Bronchial epithelial cell (primary cell): ENCODE results near the gene CPD. TPM values are rescaled to one million over a fixed set of nuclear protein-coding genes. Genes with fewer than 3 reads are reported as not detected.
A peak's percentile ranks its signal among the peaks of the same experiment; 100 is the strongest.
"Not testable (repeated sequence)": the region's sequence is repeated elsewhere in the genome, so short reads cannot be mapped to it uniquely, and the experiment has no call there.

Experiments used
- DNase-seq: peaks from one replicate; pipeline ENCODE4 v3.0.0-alpha.2; 2010; ENCODE audit warnings: low read depth
- FAIRE-seq: peaks from 2 replicates; lab custom pipeline; 2011; peaks lifted over from hg19 to GRCh38; lab: Jason Lieb, UNC
- H3K27me3 ChIP-seq: 2 replicates; pipeline ENCODE4 v1.5.1; 2011; ENCODE audit warnings: low read length; ENCODE audit not compliant: control insufficient read depth, insufficient read depth
- H3K36me3 ChIP-seq: 2 replicates; pipeline ENCODE4 v1.5.1; 2011; ENCODE audit warnings: low read length; ENCODE audit not compliant: control insufficient read depth, insufficient read depth
- H3K4me3 ChIP-seq: 2 replicates; pipeline ENCODE4 v1.5.1; 2011; ENCODE audit warnings: mild to moderate bottlenecking, low read depth, low read length, control low read depth
- CTCF ChIP-seq: IDR thresholded peaks from 2 replicates; pipeline ENCODE4 v1.5.1; 2011; ENCODE audit warnings: mild to moderate bottlenecking, moderate library complexity, low read length, control low read depth, inconsistent platforms; ENCODE audit not compliant: insufficient read depth, severe bottlenecking
- total RNA-seq: library from RNA; depleted of rRNA; stranded (reverse); fragments of >200 nt; gene quantifications from 2 replicates; pipeline ENCODE4 v1.2.1, GENCODE V29; 2014

The CPD gene
- total RNA-seq, 1 donor from 2014 or later: 164 TPM

- no peak for TF ChIP-seq CTCF
- Histone ChIP-seq H3K4me3 (no peak overlapping the region), H3K36me3 (peaks cover 7% of the 10 kb centered on the region), H3K27me3 (no peaks in the 10 kb centered on the region)
- FAIRE-seq: no peak
- DNase-seq: no peak
These were observed 48.9 kb downstream of the CPD start for GRCh38 chr17:30427611-30428010.

- H3K36me3 ChIP-seq: peaks cover 4% of the 10 kb centered on the region
- TF ChIP-seq CTCF: no peak
- no peak overlapping the region for H3K4me3 ChIP-seq
- DNase-seq: no peak
- FAIRE-seq: no peak
- H3K27me3 ChIP-seq: no peaks in the 10 kb centered on the region
These were observed 50.4 kb downstream of the CPD start for GRCh38 chr17:30429155-30429554.

GRCh38 chr17:30433514-30433913, 54.8 kb downstream of the CPD start:
- peaks cover 4% of the 10 kb centered on the region for H3K36me3 ChIP-seq
- H3K4me3 ChIP-seq: no peak overlapping the region
- DNase-seq: peak; percentile 97
- TF ChIP-seq CTCF: no peak
- H3K27me3 ChIP-seq: no peaks in the 10 kb centered on the region
- FAIRE-seq: no peak

GRCh38 chr17:30436729-30437128, 58.0 kb downstream of the CPD start:
- no peak for TF ChIP-seq CTCF
- no peak for FAIRE-seq

GRCh38 chr17:30443721-30444120, 65.0 kb downstream of the CPD start:
- no peaks in the 10 kb centered on the region for H3K27me3 ChIP-seq
- TF ChIP-seq CTCF: no peak
- H3K4me3 ChIP-seq: no peak overlapping the region
- peaks cover 3% of the 10 kb centered on the region for H3K36me3 ChIP-seq
- FAIRE-seq (no peak), DNase-seq (no peak)

More at GRCh38 chr17:30436729-30437128, 58.0 kb downstream of the CPD start:
- DNase-seq: no peak
- Histone ChIP-seq H3K36me3 (peaks cover 4% of the 10 kb centered on the region), H3K4me3 (no peak overlapping the region), H3K27me3 (no peaks in the 10 kb centered on the region)

GRCh38 chr17:30446640-30447039, 67.9 kb downstream of the CPD start:
- DNase-seq, H3K4me3 ChIP-seq, FAIRE-seq, H3K27me3 ChIP-seq, H3K36me3 ChIP-seq: not testable (repeated sequence)
